Measurements from ENCODE around the gene CEP57. TPM values are rescaled to one million over a fixed set of nuclear protein-coding genes. Genes with fewer than 3 reads are reported as not detected.

Gene CEP57
- 49.5 and 81.7 TPM in 2 replicates for total RNA-seq

GRCh38 chr11:95790123-95790932 lies at the start of gene CEP57:
Gene CEP57 (plus strand): TSS chr11:95790498. CDS start chr11:95790699, 201 bp downstream.

GRCh38 chr11:95789506-95790122 lies 684 bp upstream of the CEP57 start, which contains the start of gene FAM76B:
Gene FAM76B (minus strand): TSS chr11:95789782. CDS start chr11:95789478, 304 bp downstream.

Other genes starting within 250 kb of the CEP57 start
- gene FAM76B, start 716 bp upstream of the CEP57 start, total RNA-seq = 19.1 and 25.2 TPM in 2 replicates
- 27.3 and 36.1 TPM in 2 replicates for gene MTMR2, start 133.6 kb downstream of the CEP57 start, total RNA-seq

Measured in nasal cavity respiratory epithelium epithelial cell of viscerocranial mucosa (primary cell).